Ishikawa (cell line): ENCODE results near the gene EGFLAM.
A peak's percentile ranks its signal among the peaks of the same experiment; 100 is the strongest.

ENCODE experiments used
- CEBPB ChIP-seq: IDR thresholded peaks from 2 replicates; pipeline ENCODE4 v1.6.1; 2012
- CREB1 ChIP-seq: IDR thresholded peaks from 2 replicates; pipeline ENCODE4 v1.6.1; 2012; ENCODE audit warnings: low read depth
- EGR1 ChIP-seq: IDR thresholded peaks from 2 replicates; pipeline ENCODE4 v1.6.1; 2012
- EP300 ChIP-seq: IDR thresholded peaks from 2 replicates; pipeline ENCODE4 v1.6.1; 2012; ENCODE audit warnings: borderline replicate concordance
- FOXM1 ChIP-seq: IDR thresholded peaks from 2 replicates; pipeline ENCODE4 v1.6.1; 2012; ENCODE audit warnings: low read depth, borderline replicate concordance
- NFIC ChIP-seq: IDR thresholded peaks from 2 replicates; pipeline ENCODE4 v1.6.1; 2012
- RAD21 ChIP-seq: IDR thresholded peaks from 2 replicates; pipeline ENCODE4 v1.6.1; 2012; ENCODE audit warnings: low read depth
- TAF1 ChIP-seq: IDR thresholded peaks from 2 replicates; pipeline ENCODE4 v1.6.1; 2012; ENCODE audit warnings: low read depth, mild to moderate bottlenecking
- TCF12 ChIP-seq: IDR thresholded peaks from 2 replicates; pipeline ENCODE4 v1.6.1; 2012; ENCODE audit warnings: low read depth
- TEAD4 ChIP-seq: IDR thresholded peaks from 2 replicates; pipeline ENCODE4 v1.6.1; 2012
- YY1 ChIP-seq: IDR thresholded peaks from 2 replicates; pipeline ENCODE4 v1.6.1; 2012; ENCODE audit warnings: low read depth
- ZBTB7A ChIP-seq: IDR thresholded peaks from 2 replicates; pipeline ENCODE4 v1.6.1; 2012; ENCODE audit warnings: low read depth
- TF ChIP-seq, protein P1 (sequence below): IDR thresholded peaks from 2 replicates; pipeline ENCODE4 v1.6.1; 2012
- TF ChIP-seq, protein P2 (sequence below): IDR thresholded peaks from 2 replicates; pipeline ENCODE4 v1.6.1; 2012
- TF ChIP-seq, protein P3 (sequence below): IDR thresholded peaks from 2 replicates; pipeline ENCODE4 v1.6.1; 2012; ENCODE audit warnings: low read depth, mild to moderate bottlenecking

EGFLAM gene

DNA sequence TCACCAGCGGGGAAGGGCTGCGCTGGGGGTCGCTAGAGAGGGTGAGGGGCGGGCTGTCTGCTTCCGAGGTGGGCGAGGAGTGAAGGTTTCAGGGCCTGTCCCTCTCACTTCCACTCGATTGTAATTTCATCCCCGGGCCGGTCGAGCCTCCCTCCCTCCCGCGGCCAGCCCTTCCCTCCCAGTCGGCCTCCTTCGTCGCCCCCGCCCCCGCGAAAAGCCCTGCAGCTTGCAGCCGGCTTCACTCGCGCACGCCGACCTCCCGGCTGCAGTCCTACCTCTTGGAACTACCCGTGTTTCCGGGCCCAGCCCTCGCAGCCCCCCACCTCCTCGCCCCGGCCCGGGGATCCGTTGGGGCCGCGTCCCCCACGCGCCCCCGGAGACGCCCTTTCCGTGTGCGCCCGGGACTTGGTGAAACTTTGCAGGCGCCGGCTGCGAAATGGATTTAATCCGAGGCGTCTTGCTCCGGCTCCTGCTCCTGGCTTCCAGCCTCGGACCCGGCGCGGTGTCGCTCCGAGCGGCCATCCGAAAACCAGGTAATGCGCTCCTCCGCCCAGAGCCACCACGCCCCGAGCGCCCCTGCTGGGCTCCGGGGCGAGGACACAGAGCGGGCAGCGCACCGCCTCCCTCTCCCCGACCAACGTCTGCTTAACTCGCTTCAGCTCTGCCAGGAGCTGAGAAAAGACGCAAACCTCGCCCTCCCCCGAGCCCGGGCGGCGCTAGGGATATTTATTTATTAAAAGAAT lies at the start of gene EGFLAM:
TSS of gene EGFLAM (plus strand) at position 241 of the 743 bp plus-strand sequence. CDS start at position 437, 196 bp downstream.
- no peak for TF ChIP-seq NFIC
- TF ChIP-seq EGR1 = peak; percentile 54
- TF ChIP-seq CREB1 = no peak

DNA sequence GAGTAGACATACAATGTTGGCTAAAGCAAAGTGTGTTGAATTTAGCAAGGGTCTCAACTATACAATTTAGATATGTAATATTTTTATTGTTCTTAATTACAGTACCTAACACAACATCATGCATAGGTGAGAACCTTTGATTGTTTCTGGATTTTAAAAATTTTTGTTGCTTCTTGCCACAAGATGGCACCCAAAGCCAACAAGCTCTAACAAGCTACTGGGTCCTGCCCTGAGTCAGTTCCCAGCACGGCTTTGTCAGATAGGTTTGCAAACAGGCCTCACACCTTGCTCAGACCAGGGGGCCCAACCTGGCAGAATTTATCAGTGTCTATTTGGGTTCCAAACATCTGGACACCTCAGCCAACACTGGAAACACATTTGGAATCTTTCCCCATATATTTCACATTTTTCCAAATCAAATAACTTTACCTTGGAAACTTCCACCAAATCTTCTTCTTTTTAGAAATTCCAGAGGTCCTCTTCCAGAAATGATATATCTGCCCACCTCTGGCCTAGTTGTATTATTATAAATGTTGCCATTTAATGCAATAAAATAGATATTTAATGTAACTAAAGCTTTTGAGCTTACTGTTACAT lies 49.5 kb upstream of the EGFLAM start:
- TF ChIP-seq, protein P1, sequence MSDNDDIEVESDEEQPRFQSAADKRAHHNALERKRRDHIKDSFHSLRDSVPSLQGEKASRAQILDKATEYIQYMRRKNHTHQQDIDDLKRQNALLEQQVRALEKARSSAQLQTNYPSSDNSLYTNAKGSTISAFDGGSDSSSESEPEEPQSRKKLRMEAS = no peak
- TF ChIP-seq RAD21 (peak; percentile 70), EP300 (no peak)
- TF ChIP-seq, protein P2, sequence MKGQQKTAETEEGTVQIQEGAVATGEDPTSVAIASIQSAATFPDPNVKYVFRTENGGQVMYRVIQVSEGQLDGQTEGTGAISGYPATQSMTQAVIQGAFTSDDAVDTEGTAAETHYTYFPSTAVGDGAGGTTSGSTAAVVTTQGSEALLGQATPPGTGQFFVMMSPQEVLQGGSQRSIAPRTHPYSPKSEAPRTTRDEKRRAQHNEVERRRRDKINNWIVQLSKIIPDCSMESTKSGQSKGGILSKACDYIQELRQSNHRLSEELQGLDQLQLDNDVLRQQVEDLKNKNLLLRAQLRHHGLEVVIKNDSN = no peak
- TF ChIP-seq, protein P3, sequence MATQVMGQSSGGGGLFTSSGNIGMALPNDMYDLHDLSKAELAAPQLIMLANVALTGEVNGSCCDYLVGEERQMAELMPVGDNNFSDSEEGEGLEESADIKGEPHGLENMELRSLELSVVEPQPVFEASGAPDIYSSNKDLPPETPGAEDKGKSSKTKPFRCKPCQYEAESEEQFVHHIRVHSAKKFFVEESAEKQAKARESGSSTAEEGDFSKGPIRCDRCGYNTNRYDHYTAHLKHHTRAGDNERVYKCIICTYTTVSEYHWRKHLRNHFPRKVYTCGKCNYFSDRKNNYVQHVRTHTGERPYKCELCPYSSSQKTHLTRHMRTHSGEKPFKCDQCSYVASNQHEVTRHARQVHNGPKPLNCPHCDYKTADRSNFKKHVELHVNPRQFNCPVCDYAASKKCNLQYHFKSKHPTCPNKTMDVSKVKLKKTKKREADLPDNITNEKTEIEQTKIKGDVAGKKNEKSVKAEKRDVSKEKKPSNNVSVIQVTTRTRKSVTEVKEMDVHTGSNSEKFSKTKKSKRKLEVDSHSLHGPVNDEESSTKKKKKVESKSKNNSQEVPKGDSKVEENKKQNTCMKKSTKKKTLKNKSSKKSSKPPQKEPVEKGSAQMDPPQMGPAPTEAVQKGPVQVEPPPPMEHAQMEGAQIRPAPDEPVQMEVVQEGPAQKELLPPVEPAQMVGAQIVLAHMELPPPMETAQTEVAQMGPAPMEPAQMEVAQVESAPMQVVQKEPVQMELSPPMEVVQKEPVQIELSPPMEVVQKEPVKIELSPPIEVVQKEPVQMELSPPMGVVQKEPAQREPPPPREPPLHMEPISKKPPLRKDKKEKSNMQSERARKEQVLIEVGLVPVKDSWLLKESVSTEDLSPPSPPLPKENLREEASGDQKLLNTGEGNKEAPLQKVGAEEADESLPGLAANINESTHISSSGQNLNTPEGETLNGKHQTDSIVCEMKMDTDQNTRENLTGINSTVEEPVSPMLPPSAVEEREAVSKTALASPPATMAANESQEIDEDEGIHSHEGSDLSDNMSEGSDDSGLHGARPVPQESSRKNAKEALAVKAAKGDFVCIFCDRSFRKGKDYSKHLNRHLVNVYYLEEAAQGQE = no peak

DNA sequence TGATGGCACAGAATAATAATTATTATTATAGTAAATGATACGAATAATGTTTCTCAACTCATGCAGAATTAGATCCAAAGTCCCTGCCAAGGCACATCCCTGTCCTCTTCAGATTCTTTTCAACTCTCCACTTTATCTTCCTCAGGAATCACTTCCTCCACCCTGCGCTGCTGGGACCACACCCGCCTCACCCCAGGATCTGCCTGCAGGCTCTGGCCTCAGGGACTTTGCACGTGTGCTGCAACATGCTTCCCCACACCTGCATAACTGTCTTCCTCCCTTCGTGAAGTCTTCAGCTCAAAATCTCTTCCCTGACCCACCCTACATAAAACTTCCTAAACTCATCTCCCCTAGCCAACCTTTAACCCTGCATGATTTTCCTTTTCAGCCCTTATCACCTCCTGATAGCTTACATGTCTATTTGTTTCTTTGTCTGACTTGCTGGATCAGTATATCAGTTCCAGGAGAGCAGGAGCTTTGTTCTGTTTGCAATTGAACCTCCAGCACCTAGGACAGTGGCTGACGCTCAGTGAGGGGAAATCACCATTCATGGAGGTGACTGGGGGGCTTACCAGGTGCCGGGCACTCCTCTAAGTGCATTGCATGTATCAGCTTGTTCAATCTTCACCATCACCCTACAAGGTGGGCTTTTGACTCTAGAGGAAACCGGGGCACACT lies 47.5 kb upstream of the EGFLAM start:
- no peak for TF ChIP-seq CREB1
- TF ChIP-seq TCF12 = no peak
- TF ChIP-seq, protein P2 = no peak
- no peak for TF ChIP-seq TEAD4
- TF ChIP-seq TAF1 = no peak
- TF ChIP-seq NFIC = no peak
- TF ChIP-seq, protein P3 = peak; percentile 71
- TF ChIP-seq ZBTB7A = no peak

DNA sequence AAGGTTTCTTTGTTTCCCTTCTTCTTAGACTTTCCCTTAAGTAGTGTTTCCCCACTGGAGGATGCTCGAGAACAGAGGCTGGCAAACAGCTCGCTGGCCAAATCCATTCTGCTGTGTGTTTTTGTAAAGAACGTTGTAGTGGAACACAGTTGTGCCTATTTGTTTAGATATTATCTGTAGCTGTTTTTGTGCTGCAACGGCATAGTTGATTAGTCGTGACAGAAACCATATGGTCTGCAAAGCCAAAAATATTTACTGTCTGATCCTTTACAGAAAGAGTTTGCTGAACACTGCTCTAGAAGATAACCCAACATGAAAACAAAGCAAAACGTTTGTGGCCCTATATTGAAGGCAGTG lies 47.0 kb upstream of the EGFLAM start:
- TF ChIP-seq TEAD4 (no peak), EP300 (no peak), CEBPB (no peak), RAD21 (no peak), YY1 (no peak), NFIC (no peak), ZBTB7A (no peak), FOXM1 (no peak), TCF12 (no peak), TAF1 (no peak)
- TF ChIP-seq, protein P3 = no peak
- TF ChIP-seq, protein P1 = no peak
- TF ChIP-seq, protein P2 = no peak
